ENCODE results near the gene IDUA.

- TF ChIP-seq EZH2phosphoT487 (IDR thresholded peaks at IDR 0.05; ENCODE audit: borderline replicate concordance, low read length): no peak
- no peak for TF ChIP-seq CTCF (conservative IDR thresholded peaks at IDR 0.05; ENCODE audit: low read depth, low read length)
Observed at GRCh38 chr4:964346-965025, 22.4 kb upstream of the IDUA start.
